ENCODE results near the gene SAMD9.

DNA sequence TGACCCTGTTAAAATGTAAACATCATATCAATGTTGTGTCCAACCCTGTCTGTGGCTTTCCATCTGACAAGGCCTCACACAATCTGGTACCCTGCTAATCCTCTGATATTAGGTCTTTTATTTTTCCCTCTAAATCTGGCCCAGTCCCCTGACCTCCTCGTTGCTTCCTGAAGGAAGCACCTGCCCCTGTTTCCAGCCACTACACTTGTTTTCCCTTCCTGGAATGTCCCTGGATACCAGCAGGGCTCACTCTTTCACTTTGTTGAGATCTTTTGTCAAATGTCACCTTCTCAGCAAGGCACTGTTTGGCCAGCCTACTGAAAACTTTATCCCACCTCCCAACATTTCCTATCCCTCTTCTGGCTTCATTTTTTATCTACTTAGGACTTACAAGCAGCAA, 28.3 kb upstream of the SAMD9 start:
- TF ChIP-seq, protein P1, sequence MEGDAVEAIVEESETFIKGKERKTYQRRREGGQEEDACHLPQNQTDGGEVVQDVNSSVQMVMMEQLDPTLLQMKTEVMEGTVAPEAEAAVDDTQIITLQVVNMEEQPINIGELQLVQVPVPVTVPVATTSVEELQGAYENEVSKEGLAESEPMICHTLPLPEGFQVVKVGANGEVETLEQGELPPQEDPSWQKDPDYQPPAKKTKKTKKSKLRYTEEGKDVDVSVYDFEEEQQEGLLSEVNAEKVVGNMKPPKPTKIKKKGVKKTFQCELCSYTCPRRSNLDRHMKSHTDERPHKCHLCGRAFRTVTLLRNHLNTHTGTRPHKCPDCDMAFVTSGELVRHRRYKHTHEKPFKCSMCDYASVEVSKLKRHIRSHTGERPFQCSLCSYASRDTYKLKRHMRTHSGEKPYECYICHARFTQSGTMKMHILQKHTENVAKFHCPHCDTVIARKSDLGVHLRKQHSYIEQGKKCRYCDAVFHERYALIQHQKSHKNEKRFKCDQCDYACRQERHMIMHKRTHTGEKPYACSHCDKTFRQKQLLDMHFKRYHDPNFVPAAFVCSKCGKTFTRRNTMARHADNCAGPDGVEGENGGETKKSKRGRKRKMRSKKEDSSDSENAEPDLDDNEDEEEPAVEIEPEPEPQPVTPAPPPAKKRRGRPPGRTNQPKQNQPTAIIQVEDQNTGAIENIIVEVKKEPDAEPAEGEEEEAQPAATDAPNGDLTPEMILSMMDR (IDR thresholded peaks at IDR 0.05) = no peak
- TF ChIP-seq TCF7L2 (IDR thresholded peaks at IDR 0.05; ENCODE audit: low read depth, low read length) = no peak
- no peak for TF ChIP-seq SIN3A (IDR thresholded peaks at IDR 0.05; ENCODE audit: borderline replicate concordance, insufficient read depth, low read depth, low read length)
- TF ChIP-seq POLR2AphosphoS5 (IDR thresholded peaks at IDR 0.05; ENCODE audit: low read depth, low read length) = no peak

All from Panc1 (cell line).